WTC11 (cell line): Measurements from ENCODE around the gene HIPK2.

ENCODE experiments used
- CTCF ChIP-seq: fragments of 200-600 bp; IDR thresholded peaks from 2 replicates; pipeline ENCODE4 v1.8.0; 2022; ENCODE audit warnings: antibody characterized with exemption
- NR1H2 ChIP-seq: sonication (generic); formaldehyde crosslinking; IDR thresholded peaks from 2 replicates; pipeline ENCODE4 v1.9.0; 2021; ENCODE audit warnings: mild to moderate bottlenecking, moderate library complexity, missing genetic modification reagents
- SP1 ChIP-seq: sonication (generic); formaldehyde crosslinking; conservative IDR thresholded peaks from 2 replicates; pipeline ENCODE4 v1.8.1; 2022; ENCODE audit warnings: missing genetic modification reagents
- TF ChIP-seq, protein P1 (sequence below): sonication (generic); formaldehyde crosslinking; conservative IDR thresholded peaks from 2 replicates; pipeline ENCODE4 v1.8.1; 2022; ENCODE audit warnings: mild to moderate bottlenecking, missing genetic modification reagents

DNA sequence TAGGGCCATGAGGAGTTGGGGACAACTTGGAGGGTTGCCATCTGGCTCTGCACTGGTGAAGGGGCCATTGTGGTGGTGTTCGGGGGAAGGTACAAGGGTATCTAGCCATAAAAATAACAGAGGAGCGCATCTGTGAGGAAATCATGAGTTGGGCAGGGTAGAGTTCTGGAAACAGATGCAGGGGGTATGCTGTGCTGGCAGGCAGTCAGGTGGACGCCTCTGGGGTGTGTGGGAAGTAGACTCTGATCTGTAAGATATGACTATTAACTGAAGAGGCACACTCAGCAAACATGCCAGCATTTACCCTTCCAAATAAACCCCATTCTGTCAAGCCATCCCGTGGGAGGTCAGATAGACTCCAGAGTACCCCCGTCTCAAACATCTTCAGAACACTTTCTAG is 174.5 kb downstream of the HIPK2 start:
- TF ChIP-seq CTCF (no peak), SP1 (CRISPR knock-in tag) (no peak), NR1H2 (CRISPR knock-in tag) (no peak)
- TF ChIP-seq, protein P1, sequence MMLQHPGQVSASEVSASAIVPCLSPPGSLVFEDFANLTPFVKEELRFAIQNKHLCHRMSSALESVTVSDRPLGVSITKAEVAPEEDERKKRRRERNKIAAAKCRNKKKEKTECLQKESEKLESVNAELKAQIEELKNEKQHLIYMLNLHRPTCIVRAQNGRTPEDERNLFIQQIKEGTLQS (CRISPR knock-in tag), result no peak
